Measurements from ENCODE around the gene DNAL4. TPM values are rescaled to one million over a fixed set of nuclear protein-coding genes. Genes with fewer than 3 reads are reported as not detected.
A peak's percentile ranks its signal among the peaks of the same experiment; 100 is the strongest.

DNAL4 gene
- total and polyA plus RNA-seq, 2 donors (not counting 1 experiment from before 2014, with no cell fraction given) = 9.9 to 10.3 TPM

DNA sequence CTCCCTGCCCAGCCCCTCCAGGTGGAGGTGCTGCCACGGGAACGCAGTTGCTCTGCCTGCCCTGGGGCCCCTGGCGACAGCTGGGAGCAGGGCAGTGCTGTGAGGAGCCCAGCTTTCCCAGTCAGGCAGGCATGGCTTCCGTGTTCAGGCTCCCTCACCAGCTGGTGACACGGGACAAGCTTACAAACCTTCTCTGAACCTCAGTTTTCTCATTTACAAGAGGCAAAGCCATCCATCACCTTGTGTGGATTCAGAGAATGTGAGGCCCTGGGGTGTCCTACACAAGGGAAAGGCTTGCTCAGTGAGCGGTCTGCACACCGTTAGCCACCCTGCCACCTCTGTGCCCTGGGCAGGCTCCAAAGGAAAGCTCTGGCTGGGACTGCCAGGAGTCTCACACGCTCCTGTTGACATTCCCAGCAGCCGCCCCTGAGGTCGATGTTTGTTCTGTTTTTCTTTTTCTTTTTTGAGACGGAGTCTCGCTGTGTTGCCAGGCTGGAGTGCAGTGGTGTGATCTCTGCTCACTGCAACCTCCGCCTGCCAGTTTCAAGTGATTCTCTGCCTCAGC, 61.6 kb downstream of the DNAL4 start:
- ChIA-PET POLR2A (interaction anchor here (0.6 to 2.0 kb wide), 6 partner anchors 13 to 31 kb away, joined by 3 to 8 read pairs (median 4); partner anchors contain the start of gene GTPBP1), CTCF (interaction anchor here (0.6 to 8.3 kb wide), 13 partner anchors 10 to 393 kb away, joined by 3 to 81 read pairs (median 5); partner anchors contain the start of genes CBX6, NPTXR and TOMM22)
- Histone ChIP-seq H4K20me1 (ENCODE audit: control insufficient read depth, insufficient read depth, low read length, poor library complexity, severe bottlenecking) (peaks cover 92% of the 10 kb centered on the region), H3K4me3 (ENCODE audit: control extremely low read depth in 1 of 5, extremely low read depth in 1 of 5, insufficient read depth in 1 of 5, low read depth in 2 of 5, low read length in 4 of 5) (no peak overlapping the region), H2AFZ (ENCODE audit: insufficient read depth, low read depth, low read length, poor library complexity, severe bottlenecking) (no peak overlapping the region), H3K4me1 (ENCODE audit: control insufficient read depth in 2 of 2, insufficient read depth in 2 of 2, low read length in 2 of 2) (peaks cover 0 to 18% of the 10 kb centered on the region in 2 donors), H3K27me3 (replicated peaks in 1 of 4; ENCODE audit: control extremely low read depth in 1 of 4, control insufficient read depth in 3 of 4, insufficient read depth in 4 of 4, low read length in 3 of 4) (no peaks in the 10 kb centered on the region), H3K4me2 (replicated peaks; ENCODE audit: low read depth, low read length, poor library complexity, severe bottlenecking) (no peak overlapping the region), H3K27ac (ENCODE audit: low read length in 2 of 2) (no peak overlapping the region), H3K79me2 (ENCODE audit: control insufficient read depth, insufficient read depth, low read length) (peaks cover 12% of the 10 kb centered on the region), H3K9me3 (ENCODE audit: control extremely low read depth in 1 of 3, control insufficient read depth in 2 of 3, insufficient read depth in 1 of 3, low read length in 2 of 3) (no peaks in the 10 kb centered on the region), H3K9ac (ENCODE audit: low read length) (no peak overlapping the region), H3K36me3 (replicated peaks in 1 of 2; ENCODE audit: control extremely low read depth in 1 of 2, control insufficient read depth in 1 of 2, extremely low read depth in 1 of 2, insufficient read depth in 2 of 2, low read length in 1 of 2) (peaks cover 4 to 89% of the 10 kb centered on the region in 2 experiments)
- TF ChIP-seq EZH2 (IDR thresholded peaks at IDR 0.05; ENCODE audit: borderline replicate concordance, insufficient read depth, low read depth, low read length, poor library complexity, severe bottlenecking) = no peak
- TF ChIP-seq, protein P1, sequence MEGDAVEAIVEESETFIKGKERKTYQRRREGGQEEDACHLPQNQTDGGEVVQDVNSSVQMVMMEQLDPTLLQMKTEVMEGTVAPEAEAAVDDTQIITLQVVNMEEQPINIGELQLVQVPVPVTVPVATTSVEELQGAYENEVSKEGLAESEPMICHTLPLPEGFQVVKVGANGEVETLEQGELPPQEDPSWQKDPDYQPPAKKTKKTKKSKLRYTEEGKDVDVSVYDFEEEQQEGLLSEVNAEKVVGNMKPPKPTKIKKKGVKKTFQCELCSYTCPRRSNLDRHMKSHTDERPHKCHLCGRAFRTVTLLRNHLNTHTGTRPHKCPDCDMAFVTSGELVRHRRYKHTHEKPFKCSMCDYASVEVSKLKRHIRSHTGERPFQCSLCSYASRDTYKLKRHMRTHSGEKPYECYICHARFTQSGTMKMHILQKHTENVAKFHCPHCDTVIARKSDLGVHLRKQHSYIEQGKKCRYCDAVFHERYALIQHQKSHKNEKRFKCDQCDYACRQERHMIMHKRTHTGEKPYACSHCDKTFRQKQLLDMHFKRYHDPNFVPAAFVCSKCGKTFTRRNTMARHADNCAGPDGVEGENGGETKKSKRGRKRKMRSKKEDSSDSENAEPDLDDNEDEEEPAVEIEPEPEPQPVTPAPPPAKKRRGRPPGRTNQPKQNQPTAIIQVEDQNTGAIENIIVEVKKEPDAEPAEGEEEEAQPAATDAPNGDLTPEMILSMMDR (IDR thresholded peaks at IDR 0.05) = no peak
- no peaks in the 10 kb centered on the region for H3K9me3 Mint-ChIP-seq (ENCODE audit: insufficient read depth)
- WGBS (ENCODE audit: insufficient coverage) = 93% methylated on average over 11 of the region's 13 CpGs
- H3K27me3 Mint-ChIP-seq = no peaks in the 10 kb centered on the region
- no peak for ATAC-seq (ENCODE audit: low read depth)
- intact Hi-C loops (cut with micrococcal nuclease) = no loop called here
- DNase-seq = no peak
- H3K4me3 Mint-ChIP-seq = no peak overlapping the region
- peaks cover 32% of the 10 kb centered on the region for H3K4me1 Mint-ChIP-seq
- H3K27ac Mint-ChIP-seq = peak overlapping the region; percentile 63

- Mint-ChIP-seq H3K9me3 (ENCODE audit: insufficient read depth) (no peaks in the 10 kb centered on the region), H3K27ac (peak overlapping the region; percentile 50), H3K4me1 (peaks cover 28% of the 10 kb centered on the region), H3K27me3 (no peaks in the 10 kb centered on the region), H3K4me3 (no peak overlapping the region)
- Histone ChIP-seq H4K20me1 (ENCODE audit: control insufficient read depth, insufficient read depth, low read length, poor library complexity, severe bottlenecking) (peaks cover 92% of the 10 kb centered on the region), H3K36me3 (replicated peaks in 1 of 2; ENCODE audit: control extremely low read depth in 1 of 2, control insufficient read depth in 1 of 2, extremely low read depth in 1 of 2, insufficient read depth in 2 of 2, low read length in 1 of 2) (peaks cover 3 to 89% of the 10 kb centered on the region in 2 experiments), H3K27me3 (replicated peaks in 1 of 4; ENCODE audit: control extremely low read depth in 1 of 4, control insufficient read depth in 3 of 4, insufficient read depth in 4 of 4, low read length in 3 of 4) (no peaks in the 10 kb centered on the region), H3K27ac (ENCODE audit: low read length in 2 of 2) (no peak overlapping the region), H3K4me3 (ENCODE audit: control extremely low read depth in 1 of 5, extremely low read depth in 1 of 5, insufficient read depth in 1 of 5, low read depth in 2 of 5, low read length in 4 of 5) (no peak overlapping the region), H3K79me2 (ENCODE audit: control insufficient read depth, insufficient read depth, low read length) (peaks cover 18% of the 10 kb centered on the region), H3K4me1 (ENCODE audit: control insufficient read depth in 2 of 2, insufficient read depth in 2 of 2, low read length in 2 of 2) (peaks cover 0 to 18% of the 10 kb centered on the region in 2 donors), H3K9ac (ENCODE audit: low read length) (no peak overlapping the region), H3K4me2 (replicated peaks; ENCODE audit: low read depth, low read length, poor library complexity, severe bottlenecking) (no peak overlapping the region), H2AFZ (ENCODE audit: insufficient read depth, low read depth, low read length, poor library complexity, severe bottlenecking) (no peak overlapping the region), H3K9me3 (ENCODE audit: control extremely low read depth in 1 of 3, control insufficient read depth in 2 of 3, insufficient read depth in 1 of 3, low read length in 2 of 3) (no peaks in the 10 kb centered on the region)
- no peak for ATAC-seq (ENCODE audit: low read depth)
- 100% methylated on average over 4 of the region's 6 CpGs for WGBS (ENCODE audit: insufficient coverage)
- ChIA-PET POLR2A (interaction anchor here (0.6 to 2.0 kb wide), 4 partner anchors 12 to 26 kb away, joined by 3 to 5 read pairs (median 4); partner anchors contain the start of gene GTPBP1), CTCF (interaction anchor here (0.6 to 8.3 kb wide), 8 partner anchors 14 to 394 kb away, joined by 3 to 81 read pairs (median 5); partner anchors contain the start of genes CBX6 and NPTXR)
- TF ChIP-seq, protein P1 (IDR thresholded peaks at IDR 0.05) = no peak
- no peak for TF ChIP-seq EZH2 (IDR thresholded peaks at IDR 0.05; ENCODE audit: borderline replicate concordance, insufficient read depth, low read depth, low read length, poor library complexity, severe bottlenecking)
- no peak for DNase-seq
- intact Hi-C loops (cut with micrococcal nuclease) = no loop called here
Observed at GRCh38 chr22:38731703-38732161, 62.2 kb downstream of the DNAL4 start.

Measured in B cell (primary cell).